Stimulated activated CD4-positive, alpha-beta T cell treated with anti-CD3 and anti-CD28 coated beads, Interleukin-15, amount 100 ng/mL, for 1 hour (primary cell): ENCODE data around the gene IL16.
A peak's percentile ranks its signal among the peaks of the same experiment; 100 is the strongest.

Experiments used
- DNase-seq, 2 donors: peaks; one replicate each; pipeline ENCODE4 v3.0.0-alpha.2; 2020; ENCODE audit warnings: low read depth in 1 of 2, low spot score in 1 of 2

Gene IL16

DNA sequence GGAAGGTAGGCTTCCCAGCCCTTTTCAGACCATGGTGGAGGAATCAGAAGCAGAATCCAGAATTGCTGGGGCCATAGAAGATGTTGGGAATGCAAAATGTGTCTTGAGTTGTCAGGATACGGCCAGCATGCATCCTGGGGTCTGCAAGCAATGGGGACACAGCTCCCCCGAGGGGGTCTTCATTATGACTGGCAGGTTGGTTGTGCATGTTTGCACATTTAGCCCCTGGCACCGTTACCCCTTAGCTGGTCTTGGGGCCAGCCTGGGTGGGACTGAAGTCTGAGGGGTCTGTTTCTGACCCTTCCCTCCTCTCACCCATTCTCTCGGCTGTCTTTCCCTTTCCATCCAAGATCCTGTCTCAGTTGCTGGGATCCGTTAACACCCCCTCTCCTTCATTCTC, 76.5 kb downstream of the IL16 start:
- no peak for DNase-seq

DNA sequence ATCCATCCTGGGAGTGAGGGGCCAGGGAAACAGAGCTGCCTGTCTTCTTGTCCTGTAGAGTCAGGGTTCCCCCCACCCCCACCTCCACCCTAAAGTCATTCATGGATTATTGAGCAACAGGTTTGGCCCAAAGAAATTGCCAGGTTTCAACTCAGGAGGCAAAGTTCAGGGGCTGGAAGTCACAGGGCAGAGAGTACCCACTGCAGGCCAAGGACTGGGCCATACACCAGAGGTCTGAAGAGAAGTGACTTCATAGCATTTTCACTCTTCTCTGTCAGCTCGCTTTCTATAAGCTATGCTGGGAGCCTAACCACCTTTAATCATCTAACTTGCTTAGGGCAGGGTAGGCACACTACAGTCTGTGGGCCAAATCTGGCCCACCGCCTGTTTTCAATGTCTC, 77.2 kb downstream of the IL16 start:
- no peak for DNase-seq

DNA sequence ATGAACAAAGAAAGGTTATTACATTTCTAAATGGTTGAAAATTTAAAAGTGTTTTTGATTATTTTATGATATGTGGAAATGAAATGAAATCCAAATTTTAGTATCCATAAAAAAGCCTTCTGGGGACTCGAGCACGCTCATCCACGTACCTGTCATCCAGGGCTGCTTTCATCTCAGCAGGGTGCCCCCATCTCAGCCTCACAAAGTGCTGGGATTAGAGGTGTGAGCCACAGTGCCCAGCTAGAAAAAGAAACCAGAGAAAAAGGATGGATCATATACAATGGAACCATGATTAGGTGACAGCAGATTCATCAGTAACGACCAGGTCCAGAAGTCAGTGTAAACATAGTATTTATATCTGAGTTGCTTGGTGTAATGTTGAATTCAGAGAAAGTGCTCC, 77.6 kb downstream of the IL16 start:
- no peak for DNase-seq

DNA sequence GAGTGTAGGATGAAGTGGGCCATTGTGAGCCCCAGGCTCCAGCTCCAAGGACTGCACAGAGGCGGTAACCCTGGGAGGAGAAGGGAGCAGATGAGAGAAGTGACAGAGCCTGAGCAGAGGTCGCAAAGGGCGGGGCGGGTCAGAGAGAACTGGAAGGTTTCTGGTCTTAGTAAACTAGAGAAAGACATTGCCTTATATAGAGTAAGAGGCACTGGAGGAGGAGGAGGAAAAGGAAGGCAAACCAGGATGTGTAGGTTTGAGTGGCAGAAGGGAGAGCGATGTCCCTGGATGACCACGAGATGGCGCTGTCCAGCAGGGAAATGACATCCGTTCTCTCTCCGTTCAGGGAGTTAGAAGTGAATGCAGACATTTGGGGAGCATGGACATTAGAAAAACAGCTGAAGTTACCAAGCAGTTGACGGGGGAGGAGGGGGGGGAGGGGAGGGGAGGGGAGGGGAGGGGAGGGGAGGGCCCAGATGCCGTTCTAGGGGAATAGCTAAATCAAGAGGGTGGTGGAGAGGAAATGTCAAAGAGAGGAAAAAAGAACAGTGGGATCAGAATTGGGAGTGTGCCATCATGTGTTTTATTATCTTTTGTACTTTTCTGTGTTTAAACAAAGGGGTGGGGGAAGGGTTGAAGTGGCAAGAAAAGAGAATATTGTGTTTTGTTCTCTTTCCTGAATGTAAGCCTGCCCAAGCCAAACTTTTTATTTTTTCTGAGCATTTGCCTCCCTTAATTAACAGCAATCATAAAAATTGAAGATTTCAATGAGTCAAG, 78.4 kb downstream of the IL16 start:
- peak; percentile 40 to 64 for DNase-seq

DNA sequence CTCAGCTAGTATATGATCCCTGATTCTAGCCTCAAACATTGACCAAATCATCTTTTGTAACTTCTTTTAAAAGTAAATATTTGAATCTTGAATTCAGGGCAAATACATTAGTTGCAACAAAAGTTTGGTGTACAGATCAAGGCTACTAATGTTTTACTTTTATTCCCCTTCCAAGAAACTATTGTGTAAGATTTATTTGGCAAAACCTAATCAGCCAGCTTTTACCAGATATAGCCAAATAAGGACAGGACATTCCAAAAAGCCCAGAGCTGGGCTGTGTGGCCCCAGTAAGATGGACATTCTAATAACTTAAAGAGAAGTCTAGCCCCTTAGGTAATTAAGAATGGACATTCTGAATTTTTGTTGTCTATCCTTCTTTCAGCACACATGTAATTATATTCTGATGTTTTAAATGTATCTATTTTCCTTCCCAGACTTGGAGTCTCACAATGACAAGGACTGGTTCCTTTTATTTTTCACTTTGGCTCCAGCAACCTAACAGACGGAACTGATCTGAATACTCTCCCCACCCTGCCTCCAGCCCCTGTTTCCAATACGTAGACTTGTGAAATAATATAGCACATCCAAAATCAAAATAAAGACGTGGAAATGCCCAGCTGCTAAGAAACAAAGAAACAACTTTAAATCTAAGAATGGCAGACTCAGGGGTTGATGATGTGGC, 79.2 kb downstream of the IL16 start:
- no peak for DNase-seq

DNA sequence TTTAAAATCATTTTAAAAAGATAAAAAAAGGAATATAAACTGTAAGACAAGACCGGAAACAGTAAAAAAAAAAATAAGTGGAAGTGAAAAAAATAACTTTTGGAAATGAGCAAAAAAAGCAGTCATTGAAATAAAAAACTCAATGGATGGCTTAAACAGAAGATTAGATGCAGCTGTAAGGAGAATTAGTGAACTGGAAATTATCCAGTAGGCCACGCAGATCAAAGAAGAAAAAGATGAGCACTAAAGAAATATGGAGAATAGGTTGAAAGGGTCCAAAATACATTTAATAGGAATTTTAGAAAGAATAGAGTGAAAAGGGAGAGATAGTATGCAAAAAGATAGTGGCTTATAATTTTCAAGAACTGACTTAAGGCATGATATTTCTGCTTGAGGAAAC, 80.3 kb downstream of the IL16 start:
- DNase-seq = no peak

DNA sequence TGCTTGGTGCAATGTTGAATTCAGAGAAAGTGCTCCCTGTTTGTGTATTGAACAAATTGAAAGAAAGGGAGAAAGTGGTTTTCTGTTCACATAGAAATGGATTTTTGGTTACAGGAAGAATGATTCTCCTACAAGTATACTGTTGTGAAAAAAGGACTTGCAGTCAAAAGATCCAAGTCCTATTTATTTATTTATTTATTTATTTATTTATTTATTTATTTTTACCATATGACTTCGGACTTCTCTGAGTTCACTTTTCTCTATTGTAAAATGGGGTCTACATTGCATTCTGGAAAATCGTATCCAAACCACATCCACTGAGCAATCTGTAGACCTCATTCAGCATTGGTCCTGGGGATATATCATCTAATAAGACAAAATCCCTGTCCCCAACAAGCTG, 81.2 kb downstream of the IL16 start:
- no peak for DNase-seq

DNA sequence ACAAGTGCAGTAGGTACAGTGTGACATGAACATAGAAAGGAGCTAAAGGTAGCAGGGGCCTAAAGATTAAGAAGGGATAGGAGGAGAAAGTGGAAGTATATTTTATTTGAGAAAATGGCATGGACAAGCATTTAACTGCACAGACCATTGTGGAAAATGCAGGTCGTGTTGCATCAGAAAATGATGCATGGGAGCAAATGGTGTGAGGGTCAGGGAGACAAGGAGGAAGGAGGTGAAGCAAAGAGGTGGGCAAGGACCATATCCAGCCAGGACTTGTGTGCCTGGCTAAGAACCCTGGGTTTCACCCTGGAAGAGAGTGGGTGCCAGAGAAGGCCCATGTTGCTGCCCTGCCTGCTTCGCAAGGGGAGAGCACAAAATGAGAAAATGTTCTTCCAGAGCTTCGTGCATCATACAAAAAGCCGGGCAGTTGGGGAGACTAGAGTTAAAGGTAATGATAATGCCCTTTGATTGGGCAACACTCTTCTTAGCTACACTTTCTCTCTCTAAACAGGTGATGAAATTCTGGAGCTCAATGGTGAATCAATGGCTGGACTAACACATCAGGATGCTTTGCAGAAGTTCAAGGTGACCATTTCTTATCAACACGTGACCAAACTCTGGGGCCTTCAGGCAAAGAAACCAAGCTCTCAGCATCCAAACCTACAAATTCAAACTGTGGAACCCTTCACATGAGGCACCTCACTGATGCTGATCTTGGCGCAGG, 81.8 kb downstream of the IL16 start:
- DNase-seq = no peak

DNA sequence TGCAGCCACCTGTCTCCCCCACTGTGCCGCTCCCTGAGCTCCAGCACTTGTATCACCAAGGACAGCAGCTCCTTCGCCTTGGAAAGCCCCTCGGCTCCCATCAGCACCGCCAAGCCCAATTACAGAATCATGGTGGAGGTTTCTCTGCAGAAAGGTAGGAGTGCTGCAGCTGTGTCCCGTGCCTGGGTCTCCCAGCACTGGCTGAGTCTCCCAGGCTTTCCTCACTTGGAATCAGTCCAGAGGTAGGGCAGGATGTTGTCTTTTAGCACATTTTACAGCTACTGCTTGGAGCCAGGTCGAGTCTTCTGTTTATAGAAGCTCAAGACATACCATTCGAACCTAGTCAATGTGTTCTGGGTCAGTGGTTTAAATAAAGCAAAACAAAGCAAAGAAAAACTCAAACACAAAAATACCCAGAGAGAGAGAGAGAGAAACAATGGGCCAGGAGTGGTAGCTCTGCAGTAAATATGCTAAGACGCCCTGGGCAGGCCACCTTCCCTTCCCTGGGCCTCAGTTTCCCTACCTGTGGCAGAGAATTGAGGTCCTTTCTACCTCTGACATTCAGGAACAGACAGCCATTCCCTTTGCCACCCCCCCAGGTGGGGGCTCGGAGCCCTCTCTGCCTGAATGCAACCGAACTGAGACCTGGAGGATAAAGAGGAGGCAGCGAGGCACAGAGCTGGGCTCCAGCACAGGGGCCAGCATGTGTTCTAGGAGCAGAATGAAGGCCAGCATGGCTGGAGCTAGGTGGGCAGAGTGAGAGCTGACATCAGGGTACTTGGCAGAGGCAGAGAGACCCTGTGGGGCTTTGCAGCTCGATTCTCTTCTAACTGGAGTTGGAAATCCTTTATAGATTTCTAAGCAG, 83.2 kb downstream of the IL16 start:
- DNase-seq = no peak

DNA sequence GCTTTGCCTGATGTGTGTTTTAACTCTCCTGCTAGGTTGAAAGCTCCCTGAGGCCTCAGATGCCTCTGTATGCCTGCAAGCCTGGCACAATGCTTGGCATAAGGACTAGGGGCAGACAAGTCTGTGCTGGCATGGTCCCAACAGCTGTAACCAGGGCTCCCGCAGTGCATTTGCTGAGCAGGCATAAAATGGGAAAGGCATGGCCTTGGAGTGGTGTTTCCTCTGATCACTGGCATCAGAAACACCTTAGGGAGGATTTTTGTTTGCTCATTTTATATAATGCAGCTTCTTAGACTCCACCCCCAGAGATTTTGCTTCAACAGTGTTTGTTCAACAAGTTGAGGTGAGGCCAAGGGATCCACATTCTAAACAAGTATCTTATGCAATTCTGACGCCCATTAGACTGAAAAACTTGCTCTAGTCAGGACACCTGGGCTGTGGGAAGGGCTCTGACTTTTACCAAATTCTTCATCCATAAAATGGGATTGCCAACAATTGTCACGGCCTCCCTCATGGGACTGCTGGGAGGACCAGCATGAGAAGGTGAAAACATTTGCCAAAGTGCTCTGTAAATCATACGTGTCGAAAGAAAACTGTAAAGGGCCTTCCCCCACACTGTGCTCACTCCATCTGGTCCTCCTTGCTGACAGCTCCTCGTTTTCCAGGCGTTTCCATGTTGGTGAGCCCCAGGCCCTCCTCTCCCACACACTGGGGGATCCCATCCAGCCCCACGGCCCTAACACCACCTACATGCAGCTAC, 84.2 kb downstream of the IL16 start:
- no peak for DNase-seq

DNA sequence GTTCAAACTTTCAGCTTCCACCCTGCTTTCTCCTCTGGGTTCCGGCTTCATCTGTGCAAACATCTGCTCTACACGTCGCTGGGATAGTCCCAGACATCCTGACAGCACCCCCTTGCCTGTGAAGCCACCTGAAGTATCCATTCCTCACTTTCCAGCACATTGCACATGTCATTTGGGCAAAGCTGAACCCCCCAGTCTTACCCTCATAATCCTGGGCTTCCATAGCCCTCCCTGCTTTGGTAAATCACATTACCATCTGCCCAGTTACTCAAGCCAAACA, 84.7 kb downstream of the IL16 start:
- no peak for DNase-seq

DNA sequence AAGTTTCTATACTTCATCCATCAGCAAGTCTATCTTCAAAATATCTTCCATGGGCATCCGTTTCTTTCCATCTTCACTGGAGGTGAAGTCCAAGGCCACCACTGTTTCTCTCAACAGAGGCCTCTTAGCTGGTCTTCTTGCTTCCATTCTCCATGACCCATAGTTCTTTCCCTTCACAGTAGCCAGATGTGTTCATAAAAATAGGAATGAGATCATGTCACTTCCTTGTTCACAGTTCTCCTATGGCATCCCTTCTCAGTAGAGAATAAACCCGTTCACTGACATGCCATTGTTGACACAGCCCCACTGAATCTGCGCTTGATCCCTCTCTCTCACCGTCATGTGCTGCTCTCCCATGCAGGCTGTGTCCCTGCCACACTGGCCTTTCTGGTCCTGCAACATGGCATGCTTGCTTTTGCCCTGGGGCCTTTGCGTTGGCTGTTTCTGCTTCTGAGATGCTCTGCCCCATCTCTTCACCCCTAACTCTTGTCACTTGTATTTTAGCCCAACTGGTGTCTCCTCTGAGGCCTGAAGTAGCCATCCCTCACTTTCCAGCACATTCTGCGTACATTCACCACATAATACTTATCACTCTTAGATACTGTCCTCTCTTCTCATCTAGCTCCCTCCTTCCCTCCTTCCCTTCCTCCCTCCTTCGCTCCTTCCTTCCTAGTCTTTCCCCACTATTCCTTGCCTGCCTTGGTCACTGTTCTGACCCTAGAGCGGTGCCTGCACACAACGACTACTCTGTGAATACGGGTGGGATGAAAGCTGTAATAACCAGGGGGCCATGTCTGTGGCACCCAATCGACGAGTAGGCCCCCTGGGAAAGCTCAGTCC, 85.3 kb downstream of the IL16 start:
- no peak for DNase-seq

DNA sequence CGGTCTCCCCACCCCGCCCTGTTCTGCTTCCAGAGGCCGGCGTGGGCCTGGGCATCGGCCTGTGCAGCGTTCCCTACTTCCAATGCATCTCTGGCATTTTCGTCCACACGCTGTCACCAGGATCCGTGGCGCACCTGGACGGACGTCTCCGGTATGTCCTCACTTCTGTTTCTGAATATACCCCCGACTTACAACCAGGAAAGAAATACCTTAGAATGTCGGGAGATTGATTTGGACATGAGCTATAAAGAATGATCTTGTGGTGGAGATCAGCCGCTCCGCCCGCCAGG, 85.9 kb downstream of the IL16 start:
- no peak for DNase-seq

DNA sequence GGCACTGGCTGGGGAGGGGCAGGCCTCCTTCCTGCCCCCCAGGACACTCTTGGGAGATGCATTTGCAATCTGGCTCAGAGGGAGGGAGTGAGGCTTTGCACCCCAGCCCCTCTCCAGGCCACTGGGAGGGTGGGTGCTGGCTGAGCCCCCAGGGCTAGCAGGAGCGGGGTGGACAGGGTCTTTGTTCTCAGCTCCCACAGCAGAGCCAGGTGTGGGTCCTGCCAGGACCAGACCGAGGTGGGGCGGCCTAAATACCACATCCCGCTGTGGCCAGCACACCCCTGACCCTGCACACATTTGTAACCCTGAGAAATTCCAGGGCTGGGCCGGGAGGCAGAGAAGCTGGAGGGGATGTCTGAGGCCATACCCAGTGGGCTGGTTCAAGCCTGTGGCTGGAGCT, 86.2 kb downstream of the IL16 start:
- DNase-seq = no peak

DNA sequence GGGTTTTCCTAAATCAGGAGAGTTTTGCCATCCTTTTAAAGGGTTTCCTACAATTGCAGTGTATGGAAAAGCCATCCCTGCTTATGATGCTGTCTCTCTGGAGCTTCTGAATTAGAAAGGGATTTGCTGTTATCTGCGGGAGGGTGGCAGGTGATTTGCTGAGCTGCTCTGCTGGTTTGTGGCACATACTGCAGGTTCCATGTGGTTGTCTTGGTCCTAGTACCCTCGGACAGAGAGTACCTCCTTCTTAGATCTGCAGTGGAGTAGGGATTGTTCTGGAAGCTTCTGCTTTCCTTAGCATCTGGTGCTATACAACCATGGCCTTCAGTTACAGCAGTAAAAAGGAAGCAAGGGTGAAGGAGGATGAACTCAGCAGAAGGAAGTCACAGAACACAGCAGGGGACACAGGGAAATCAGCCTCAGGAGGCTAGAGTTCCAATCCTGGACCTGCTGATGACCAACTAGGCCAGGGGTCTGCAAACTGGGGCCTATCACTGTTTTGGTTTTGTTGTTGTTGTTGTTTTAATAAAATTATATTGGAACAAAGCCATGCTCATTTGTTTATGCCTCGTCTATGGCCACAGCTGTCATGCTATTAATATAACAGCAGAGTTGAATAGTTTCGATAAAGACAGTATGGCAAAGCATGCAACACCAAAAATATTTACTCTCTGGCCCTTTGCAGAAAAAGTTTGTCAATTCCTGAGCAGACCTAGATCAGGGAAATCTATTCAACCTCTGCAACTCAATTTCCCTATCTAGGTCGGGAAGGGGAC, 87.8 kb downstream of the IL16 start:
- no peak for DNase-seq

DNA sequence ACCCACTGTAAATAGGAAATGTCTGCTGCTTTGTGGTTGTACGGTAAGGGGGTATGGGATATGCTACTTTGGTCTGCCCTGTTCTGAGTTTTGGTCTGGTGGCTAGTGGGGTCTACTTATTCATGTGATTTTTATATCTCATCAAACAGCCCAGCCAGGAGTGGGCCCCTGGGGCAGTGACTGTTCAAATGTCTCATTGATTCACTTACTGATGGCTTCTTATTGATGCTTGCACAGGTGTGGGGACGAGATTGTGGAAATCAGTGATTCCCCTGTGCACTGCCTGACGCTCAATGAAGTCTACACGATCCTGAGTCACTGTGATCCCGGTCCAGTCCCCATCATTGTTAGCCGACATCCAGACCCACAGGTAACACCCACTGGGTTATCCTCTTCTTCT, 88.8 kb downstream of the IL16 start:
- no peak for DNase-seq

DNA sequence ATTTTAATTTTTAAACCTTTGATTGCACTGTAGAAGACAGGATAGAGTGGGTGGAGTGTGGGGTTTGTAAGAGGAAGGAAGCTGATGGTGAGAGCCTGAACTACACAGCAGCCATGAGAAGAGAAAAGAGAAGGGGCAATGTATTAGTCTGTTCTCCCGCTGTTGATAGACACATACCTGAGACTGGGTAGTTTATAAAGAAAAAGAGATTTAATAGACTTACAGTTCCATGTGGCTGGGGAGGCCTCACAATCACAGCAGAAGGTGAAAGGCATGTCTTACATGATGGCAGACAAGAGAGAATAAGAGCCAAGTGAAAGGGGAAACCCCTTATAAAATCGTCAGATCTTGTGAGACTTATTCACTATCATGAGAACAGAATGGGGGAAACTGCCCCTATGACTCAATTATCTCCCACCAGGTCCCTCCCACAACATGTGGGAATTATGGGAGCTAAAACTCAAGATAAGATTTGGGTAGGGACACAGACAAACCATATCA, 90.0 kb downstream of the IL16 start:
- DNase-seq = no peak

DNA sequence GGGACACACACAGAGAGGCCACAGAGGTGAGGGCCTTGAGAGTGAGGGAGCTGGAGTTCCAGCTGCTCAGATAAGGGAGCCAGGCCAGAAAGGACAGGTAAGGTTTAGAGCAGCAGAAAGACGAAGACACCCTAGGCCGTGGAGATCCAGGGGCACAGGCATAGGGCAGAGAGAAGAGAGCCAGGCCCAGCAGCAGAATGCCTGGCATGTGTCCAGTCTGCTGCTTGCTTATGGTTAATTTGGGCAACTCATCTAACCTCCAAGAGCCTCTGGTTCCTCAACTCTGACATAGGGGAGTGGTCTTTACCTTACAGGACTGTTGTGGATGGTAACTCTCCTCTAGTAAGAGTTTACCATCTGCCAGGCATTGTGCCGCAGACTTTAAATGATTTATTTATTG, 91.4 kb downstream of the IL16 start:
- no peak for DNase-seq

DNA sequence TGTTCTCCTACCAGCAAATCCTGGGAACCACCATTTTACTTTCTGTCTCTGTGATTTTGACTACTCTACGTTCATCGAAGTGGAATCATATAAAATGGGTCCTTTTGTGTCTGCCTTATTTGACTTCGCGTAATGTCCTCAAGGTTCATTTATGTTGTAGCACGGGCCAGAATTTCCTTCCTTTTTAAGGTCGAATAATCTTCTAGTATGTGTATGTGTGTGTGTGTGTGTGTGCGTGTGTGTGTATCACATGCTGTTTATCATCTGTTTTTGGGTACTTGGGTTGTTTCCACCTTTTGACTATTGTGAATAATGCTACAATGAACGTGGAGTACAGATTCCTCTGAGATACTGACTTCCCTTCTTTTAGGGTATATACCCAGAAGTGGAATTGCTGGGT, 91.9 kb downstream of the IL16 start:
- DNase-seq = no peak
